Measurements from ENCODE around the gene FARSB.

FARSB gene

GRCh38 chr2:222548992-222549391, 106.9 kb downstream of the FARSB start:
- no peak for DNase-seq (ENCODE audit: low read depth)

DNA sequence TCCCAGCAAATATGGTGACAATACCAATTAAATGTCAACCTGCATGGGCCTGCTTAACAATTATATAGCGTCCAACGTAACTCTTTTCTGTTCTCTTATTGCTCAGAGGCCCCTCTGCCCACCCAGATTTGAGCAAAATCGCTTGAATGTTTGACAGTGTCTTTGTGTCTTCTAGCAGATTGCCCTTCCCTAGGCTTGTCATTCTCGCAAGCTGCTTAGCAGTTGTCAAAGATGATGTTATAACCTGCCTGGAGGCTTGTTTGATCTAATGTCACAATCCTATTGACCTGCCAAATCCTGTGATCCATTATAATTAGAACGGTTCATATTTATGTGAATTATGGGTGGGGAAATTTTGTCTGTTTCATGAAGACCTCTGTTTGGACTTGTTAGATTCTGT, 108.8 kb downstream of the FARSB start:
- DNase-seq (ENCODE audit: low read depth) = no peak

GRCh38 chr2:222545823-222546795, 109.8 kb downstream of the FARSB start:
- no peak for DNase-seq (ENCODE audit: low read depth)

DNA sequence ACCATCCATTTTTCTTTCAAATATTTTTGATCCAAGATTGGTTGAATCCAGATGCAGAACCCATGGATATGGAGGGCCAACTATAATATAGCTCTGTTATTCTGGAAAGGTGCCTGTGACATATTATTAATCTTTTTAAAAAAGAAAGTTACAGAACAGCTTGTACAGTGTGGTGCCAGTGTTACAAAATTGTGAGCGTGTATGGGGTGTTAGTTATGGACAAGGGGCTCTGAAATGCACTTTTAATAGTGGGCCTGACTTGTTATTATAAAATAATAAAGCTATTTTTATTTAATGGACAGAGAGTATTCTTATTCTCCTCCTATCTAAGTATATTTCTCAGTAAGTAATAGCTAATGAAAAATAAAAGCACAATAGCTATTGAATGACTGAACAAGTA, 111.2 kb downstream of the FARSB start:
- no peak for DNase-seq (ENCODE audit: low read depth)

DNA sequence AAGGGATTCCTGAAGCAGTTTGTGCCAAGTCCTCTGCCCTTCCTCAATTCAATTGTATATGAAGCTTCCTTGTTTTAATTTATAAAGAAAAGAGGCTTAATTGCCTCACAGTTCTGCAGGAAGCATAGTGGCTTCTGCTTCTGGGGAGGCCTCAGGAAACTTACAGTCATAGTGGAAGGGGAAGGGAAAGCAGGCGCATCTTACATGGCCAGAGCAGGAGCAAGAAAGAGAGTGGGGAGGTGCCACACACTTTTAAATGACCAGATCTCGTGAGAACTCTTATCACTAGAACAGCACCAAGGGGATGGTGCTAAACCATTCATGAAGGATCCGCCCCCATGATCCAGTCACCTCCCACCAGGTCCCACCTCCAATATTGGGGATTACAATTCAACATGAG, 117.4 kb downstream of the FARSB start:
- DNase-seq (ENCODE audit: low read depth) = no peak

- DNase-seq (ENCODE audit: low read depth) = no peak
Measured at GRCh38 chr2:222535477-222535876, 120.4 kb downstream of the FARSB start.

GRCh38 chr2:222532315-222532714, 123.6 kb downstream of the FARSB start:
- no peak for DNase-seq (ENCODE audit: low read depth)

DNA sequence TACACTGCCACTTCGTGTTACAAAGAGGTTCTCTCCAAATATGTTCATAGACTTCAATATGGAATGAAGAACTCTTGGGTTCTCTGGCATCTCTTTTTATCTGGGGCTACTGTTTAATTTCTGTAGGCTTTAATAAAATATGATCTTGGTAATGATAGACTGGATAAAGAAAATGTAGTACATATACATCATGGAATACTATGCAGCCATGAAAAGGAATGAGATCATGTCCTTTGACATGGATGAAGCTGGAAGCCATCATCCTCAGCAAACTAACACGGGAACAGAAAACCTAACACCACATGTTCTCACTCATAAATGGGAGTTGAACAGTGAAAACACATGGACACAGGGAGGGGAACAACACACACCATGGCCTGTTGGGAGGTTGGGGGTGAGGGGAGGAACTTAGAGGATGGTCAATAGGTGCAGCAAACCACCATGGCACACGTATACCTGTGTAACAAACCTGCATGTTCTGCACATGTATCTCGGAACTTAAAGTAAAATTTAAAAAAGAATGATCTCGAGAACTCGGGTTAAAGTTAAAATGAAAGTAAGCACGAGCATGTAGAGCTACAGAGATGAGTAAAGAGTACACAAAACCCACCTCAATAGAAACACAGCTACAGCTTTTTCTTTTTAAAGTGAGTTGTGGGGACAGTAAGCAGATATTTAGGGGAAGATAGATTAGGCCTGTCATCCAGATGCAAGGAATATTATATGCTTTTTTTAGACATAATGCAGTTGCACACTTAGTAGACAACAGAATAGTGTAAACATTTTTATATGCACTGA, 129.2 kb downstream of the FARSB start:
- DNase-seq (ENCODE audit: low read depth) = no peak

- DNase-seq (ENCODE audit: low read depth) = no peak
Measured at GRCh38 chr2:222525811-222526210, 130.1 kb downstream of the FARSB start.

DNA sequence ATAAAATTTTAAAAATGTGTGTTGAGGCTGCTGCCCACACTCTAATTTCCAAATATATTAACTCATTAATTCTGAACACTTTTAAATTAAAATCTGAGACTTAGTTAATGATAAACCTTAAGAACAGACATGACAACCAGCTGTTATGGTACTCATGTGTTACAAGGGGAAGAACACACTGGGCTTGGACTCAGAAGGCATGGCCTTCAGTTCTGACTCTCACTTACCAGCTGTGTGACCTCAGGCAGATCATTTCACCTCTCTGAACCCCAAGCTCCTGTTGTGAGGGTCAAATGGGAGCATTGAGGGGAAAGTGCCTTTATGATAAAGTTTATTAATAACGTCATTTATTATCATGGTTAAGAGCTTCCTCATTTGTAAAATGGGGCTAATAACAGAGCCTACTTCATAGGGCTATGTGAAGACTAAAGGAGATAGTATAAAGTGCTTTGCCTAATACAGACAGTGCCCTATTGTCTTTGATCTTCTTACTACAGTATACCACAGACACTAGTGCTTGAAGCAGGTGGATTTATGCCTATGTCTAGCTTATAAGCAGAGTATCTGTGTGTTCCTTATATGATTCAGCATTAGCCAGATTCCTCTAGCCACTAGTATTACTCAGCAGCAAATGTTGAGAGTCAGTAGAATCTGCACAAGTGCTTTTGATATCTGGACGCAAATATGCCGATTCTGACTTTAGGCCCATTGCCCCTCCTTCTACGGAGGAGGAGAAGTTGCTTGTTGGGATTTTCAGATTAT, 131.9 kb downstream of the FARSB start:
- DNase-seq (ENCODE audit: low read depth) = no peak

DNA sequence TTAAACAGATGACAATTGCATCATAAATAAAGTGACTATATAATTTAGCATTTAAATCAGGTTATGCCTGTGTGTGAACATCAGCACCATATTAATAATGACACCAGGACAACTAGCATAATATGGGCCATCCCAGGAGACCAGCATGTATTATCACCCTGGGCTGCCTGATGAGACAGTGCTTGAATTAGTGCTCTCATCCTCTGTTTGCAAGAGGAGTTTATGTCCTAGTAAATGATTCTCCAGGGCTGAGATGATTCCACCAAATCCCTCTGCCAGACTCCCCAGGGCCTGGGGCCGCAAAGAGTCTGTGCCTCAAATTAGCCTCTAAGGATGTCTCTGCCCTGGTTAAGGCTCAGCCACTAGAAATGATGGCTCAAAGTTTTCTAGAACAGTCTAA, 133.8 kb downstream of the FARSB start:
- no peak for DNase-seq (ENCODE audit: low read depth)

- no peak for DNase-seq (ENCODE audit: low read depth)
Measured at GRCh38 chr2:222521099-222521498, 134.8 kb downstream of the FARSB start.
